Measurements from ENCODE around the gene ROBO1.
"Not testable (repeated sequence)": the region's sequence is repeated elsewhere in the genome, so short reads cannot be mapped to it uniquely, and the experiment has no call there.

ROBO1 gene

GRCh38 chr3:79204351-79204750 lies 563.4 kb downstream of the ROBO1 start:
- no peaks in the 10 kb centered on the region for H3K9me3 ChIP-seq (ENCODE audit: control insufficient read depth, insufficient read depth, low read length)
- no peak overlapping the region for H3K9ac ChIP-seq (ENCODE audit: low read depth, low read length)
- H3K27me3 ChIP-seq (ENCODE audit: control insufficient read depth, insufficient read depth, low read length): no peaks in the 10 kb centered on the region
- no peak overlapping the region for H3K4me3 ChIP-seq (ENCODE audit: low read depth, low read length)
- H3K36me3 ChIP-seq (ENCODE audit: control insufficient read depth, insufficient read depth, low read length): no peaks in the 10 kb centered on the region
- no peak overlapping the region for H3K27ac ChIP-seq (ENCODE audit: low read depth, low read length)
- H3K4me1 ChIP-seq (ENCODE audit: control insufficient read depth, insufficient read depth, low read length): peaks cover 41% of the 10 kb centered on the region

DNA sequence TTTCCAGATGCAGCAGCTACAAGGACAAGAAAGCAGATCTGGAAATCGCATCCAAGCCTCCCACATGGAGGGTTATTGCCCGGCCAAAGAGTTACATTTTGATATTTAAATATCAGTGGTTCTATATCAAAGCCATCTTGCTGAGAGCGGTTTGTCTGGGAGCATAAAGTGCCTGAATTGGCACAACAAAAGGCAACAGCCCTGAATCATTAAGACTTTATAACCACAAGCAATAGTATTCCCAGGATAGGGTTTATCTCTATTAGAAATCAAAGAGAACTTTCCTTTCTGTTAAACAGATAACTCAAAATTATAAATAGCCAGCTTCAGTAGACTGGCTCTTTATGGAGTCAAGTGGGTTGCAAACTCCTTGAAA lies 564.7 kb downstream of the ROBO1 start:
- no peak overlapping the region for H3K9ac ChIP-seq (ENCODE audit: low read depth, low read length)
- H3K4me3 ChIP-seq (ENCODE audit: low read depth, low read length): peak overlapping the region; percentile 41
- no peaks in the 10 kb centered on the region for H3K9me3 ChIP-seq (ENCODE audit: control insufficient read depth, insufficient read depth, low read length)
- no peaks in the 10 kb centered on the region for H3K36me3 ChIP-seq (ENCODE audit: control insufficient read depth, insufficient read depth, low read length)
- H3K27ac ChIP-seq (ENCODE audit: low read depth, low read length): peak overlapping the region; percentile 75
- H3K4me1 ChIP-seq (ENCODE audit: control insufficient read depth, insufficient read depth, low read length): peaks cover 44% of the 10 kb centered on the region
- no peaks in the 10 kb centered on the region for H3K27me3 ChIP-seq (ENCODE audit: control insufficient read depth, insufficient read depth, low read length)

- H3K27ac ChIP-seq (ENCODE audit: low read depth, low read length): peak overlapping the region; percentile 52
- no peaks in the 10 kb centered on the region for H3K36me3 ChIP-seq (ENCODE audit: control insufficient read depth, insufficient read depth, low read length)
- no peaks in the 10 kb centered on the region for H3K9me3 ChIP-seq (ENCODE audit: control insufficient read depth, insufficient read depth, low read length)
- no peak overlapping the region for H3K9ac ChIP-seq (ENCODE audit: low read depth, low read length)
- H3K4me1 ChIP-seq (ENCODE audit: control insufficient read depth, insufficient read depth, low read length): peaks cover 44% of the 10 kb centered on the region
- H3K27me3 ChIP-seq (ENCODE audit: control insufficient read depth, insufficient read depth, low read length): no peaks in the 10 kb centered on the region
- peak overlapping the region; percentile 41 for H3K4me3 ChIP-seq (ENCODE audit: low read depth, low read length)
Measured at GRCh38 chr3:79202471-79203143, 565.2 kb downstream of the ROBO1 start.

DNA sequence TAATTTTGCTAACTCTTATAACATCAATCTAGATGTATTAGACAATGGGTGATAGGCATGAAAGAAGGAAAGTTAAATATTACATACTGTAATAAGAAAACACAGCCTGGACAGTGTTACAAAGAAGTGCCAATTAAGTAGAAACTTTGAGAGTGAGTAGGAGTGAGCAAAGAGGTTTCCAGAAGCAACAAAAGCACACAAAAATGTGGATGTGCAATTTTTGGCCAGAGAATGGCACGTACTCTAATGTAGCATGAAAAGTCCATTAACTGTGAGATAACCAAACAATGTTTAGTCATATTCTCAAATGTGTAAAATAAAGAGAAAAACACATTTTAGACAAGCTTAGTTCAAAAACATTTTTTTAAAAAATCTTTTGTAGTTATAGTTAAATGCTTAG lies 567.3 kb downstream of the ROBO1 start:
- Histone ChIP-seq H3K4me3 (ENCODE audit: low read depth, low read length) (no peak overlapping the region), H3K9me3 (ENCODE audit: control insufficient read depth, insufficient read depth, low read length) (peaks cover 3% of the 10 kb centered on the region; the same call in 1 of the 2 replicates), H3K27ac (ENCODE audit: low read depth, low read length) (no peak overlapping the region), H3K36me3 (ENCODE audit: control insufficient read depth, insufficient read depth, low read length) (no peaks in the 10 kb centered on the region), H3K27me3 (ENCODE audit: control insufficient read depth, insufficient read depth, low read length) (no peaks in the 10 kb centered on the region), H3K9ac (ENCODE audit: low read depth, low read length) (no peak overlapping the region), H3K4me1 (ENCODE audit: control insufficient read depth, insufficient read depth, low read length) (peaks cover 44% of the 10 kb centered on the region)

DNA sequence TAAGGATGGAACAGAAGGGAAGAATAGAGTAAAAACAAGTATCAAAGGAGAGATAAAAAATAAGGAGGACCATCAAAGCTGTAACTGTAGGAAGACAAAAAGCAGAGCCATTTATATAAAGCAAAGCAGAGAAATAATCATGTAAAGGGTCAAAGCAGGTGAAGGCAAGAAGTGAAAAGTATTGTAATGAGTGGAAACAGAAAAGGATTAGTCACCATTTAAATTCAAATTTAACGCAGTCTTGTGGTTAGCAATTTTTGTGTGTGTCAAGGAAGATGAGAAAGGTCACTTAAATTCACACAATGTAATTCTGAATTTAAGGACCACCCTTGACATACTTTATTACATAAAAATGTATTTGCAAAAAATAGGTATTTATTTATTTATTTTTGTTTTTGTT lies 567.8 kb downstream of the ROBO1 start:
- Histone ChIP-seq H3K4me1 (ENCODE audit: control insufficient read depth, insufficient read depth, low read length) (peaks cover 44% of the 10 kb centered on the region), H3K9me3 (ENCODE audit: control insufficient read depth, insufficient read depth, low read length) (peaks cover 3% of the 10 kb centered on the region; the same call in 1 of the 2 replicates), H3K4me3 (ENCODE audit: low read depth, low read length) (peak overlapping the region; percentile 12; the same call in 1 of the 2 replicates), H3K27ac (ENCODE audit: low read depth, low read length) (no peak overlapping the region), H3K9ac (ENCODE audit: low read depth, low read length) (no peak overlapping the region), H3K27me3 (ENCODE audit: control insufficient read depth, insufficient read depth, low read length) (no peaks in the 10 kb centered on the region), H3K36me3 (ENCODE audit: control insufficient read depth, insufficient read depth, low read length) (no peaks in the 10 kb centered on the region)

DNA sequence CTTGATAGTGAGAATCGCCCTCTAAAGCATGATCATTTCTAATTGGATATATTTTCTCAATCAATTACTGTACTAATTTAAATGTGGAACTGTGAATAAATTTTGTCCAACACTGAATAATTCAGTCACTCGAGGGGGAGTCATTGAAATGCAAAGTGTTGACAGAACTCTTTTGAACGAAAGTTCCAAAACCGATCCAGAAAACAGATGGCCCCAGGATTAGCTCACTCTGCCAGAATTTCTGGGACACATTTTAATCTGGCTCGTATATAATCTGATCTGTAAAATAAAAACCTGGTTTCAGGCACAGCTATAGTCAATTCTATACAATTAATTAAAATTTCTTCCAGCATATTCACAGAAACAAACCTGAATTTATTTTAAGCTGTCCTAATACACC lies 580.4 kb downstream of the ROBO1 start:
- Histone ChIP-seq H3K4me3 (ENCODE audit: low read depth, low read length) (no peak overlapping the region), H3K9me3 (ENCODE audit: control insufficient read depth, insufficient read depth, low read length) (no peaks in the 10 kb centered on the region), H3K27ac (ENCODE audit: low read depth, low read length) (no peak overlapping the region), H3K9ac (ENCODE audit: low read depth, low read length) (no peak overlapping the region), H3K36me3 (ENCODE audit: control insufficient read depth, insufficient read depth, low read length) (no peaks in the 10 kb centered on the region), H3K4me1 (ENCODE audit: control insufficient read depth, insufficient read depth, low read length) (no peaks in the 10 kb centered on the region), H3K27me3 (ENCODE audit: control insufficient read depth, insufficient read depth, low read length) (no peaks in the 10 kb centered on the region)

DNA sequence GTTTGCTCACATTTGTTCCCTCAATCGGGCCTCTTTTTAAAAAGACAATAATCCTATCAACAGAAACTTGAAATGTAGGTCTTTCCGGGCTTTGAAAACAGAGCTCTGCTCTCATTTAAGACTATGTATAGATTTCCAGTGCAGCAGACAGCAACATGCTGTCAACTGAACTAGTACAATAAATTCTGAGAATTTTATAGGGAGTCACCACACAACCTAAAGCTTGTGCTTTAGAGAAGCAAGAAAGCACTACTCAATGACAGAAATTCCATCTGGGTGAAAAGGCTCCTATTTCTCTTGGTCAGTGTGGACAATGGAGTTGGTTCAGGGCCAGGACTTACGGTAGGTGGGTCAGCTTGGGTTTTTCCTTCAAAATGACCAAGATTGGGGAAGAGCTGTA lies 583.5 kb downstream of the ROBO1 start:
- H3K9ac ChIP-seq (ENCODE audit: low read depth, low read length): no peak overlapping the region
- H3K4me1 ChIP-seq (ENCODE audit: control insufficient read depth, insufficient read depth, low read length): peaks cover 4% of the 10 kb centered on the region
- no peaks in the 10 kb centered on the region for H3K27me3 ChIP-seq (ENCODE audit: control insufficient read depth, insufficient read depth, low read length)
- H3K27ac ChIP-seq (ENCODE audit: low read depth, low read length): no peak overlapping the region
- no peak overlapping the region for H3K4me3 ChIP-seq (ENCODE audit: low read depth, low read length)
- no peaks in the 10 kb centered on the region for H3K36me3 ChIP-seq (ENCODE audit: control insufficient read depth, insufficient read depth, low read length)
- H3K9me3 ChIP-seq (ENCODE audit: control insufficient read depth, insufficient read depth, low read length): no peaks in the 10 kb centered on the region

GRCh38 chr3:79183496-79183895 lies 584.3 kb downstream of the ROBO1 start:
- Histone ChIP-seq H3K9me3 (ENCODE audit: control insufficient read depth, insufficient read depth, low read length) (no peaks in the 10 kb centered on the region), H3K4me1 (ENCODE audit: control insufficient read depth, insufficient read depth, low read length) (peaks cover 11% of the 10 kb centered on the region), H3K27me3 (ENCODE audit: control insufficient read depth, insufficient read depth, low read length) (no peaks in the 10 kb centered on the region), H3K27ac (ENCODE audit: low read depth, low read length) (no peak overlapping the region), H3K4me3 (ENCODE audit: low read depth, low read length) (no peak overlapping the region), H3K36me3 (ENCODE audit: control insufficient read depth, insufficient read depth, low read length) (no peaks in the 10 kb centered on the region), H3K9ac (ENCODE audit: low read depth, low read length) (no peak overlapping the region)

DNA sequence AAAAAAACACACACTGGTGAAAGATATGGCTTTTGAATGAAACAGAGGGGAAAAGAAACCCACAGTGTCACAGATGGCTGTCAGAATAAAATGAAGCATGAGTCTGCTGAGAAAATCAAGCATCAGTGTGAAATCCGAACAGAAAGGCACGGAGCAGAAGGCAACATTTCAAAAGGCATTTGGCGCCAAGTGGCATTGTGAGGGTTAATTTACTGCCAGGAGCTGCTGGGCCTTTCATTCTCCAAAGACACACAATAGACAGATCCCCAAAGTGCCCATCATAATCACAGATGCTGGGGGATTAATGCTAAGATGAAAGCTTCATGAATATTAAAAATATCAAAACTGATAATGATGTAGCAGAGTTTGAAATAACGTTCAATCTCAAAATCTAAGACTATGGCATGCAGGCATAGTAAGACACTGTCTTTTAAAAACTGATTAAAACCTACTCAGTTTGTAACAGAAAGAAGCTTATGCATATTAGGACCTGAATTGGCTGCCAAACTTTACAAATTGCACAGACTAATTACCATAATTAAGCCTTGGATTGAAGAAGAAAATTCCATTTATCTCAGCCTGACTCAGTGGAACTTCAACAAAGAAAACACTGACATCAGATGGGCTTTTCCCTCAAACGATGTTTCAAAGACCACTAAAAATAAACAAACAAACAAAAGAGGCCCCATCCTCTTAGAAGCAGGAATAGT lies 589.2 kb downstream of the ROBO1 start:
- no peaks in the 10 kb centered on the region for H3K36me3 ChIP-seq (ENCODE audit: control insufficient read depth, insufficient read depth, low read length)
- H3K9me3 ChIP-seq (ENCODE audit: control insufficient read depth, insufficient read depth, low read length): no peaks in the 10 kb centered on the region

GRCh38 chr3:79175870-79176269 lies 591.9 kb downstream of the ROBO1 start:
- Histone ChIP-seq H3K4me1 (ENCODE audit: control insufficient read depth, insufficient read depth, low read length) (peaks cover 18% of the 10 kb centered on the region), H3K9me3 (ENCODE audit: control insufficient read depth, insufficient read depth, low read length) (no peaks in the 10 kb centered on the region), H3K27ac (ENCODE audit: low read depth, low read length) (no peak overlapping the region), H3K4me3 (ENCODE audit: low read depth, low read length) (no peak overlapping the region), H3K27me3 (ENCODE audit: control insufficient read depth, insufficient read depth, low read length) (no peaks in the 10 kb centered on the region), H3K36me3 (ENCODE audit: control insufficient read depth, insufficient read depth, low read length) (no peaks in the 10 kb centered on the region), H3K9ac (ENCODE audit: low read depth, low read length) (no peak overlapping the region)

More for the DNA sequence above, 589.2 kb downstream of the ROBO1 start:
- Histone ChIP-seq H3K9ac (ENCODE audit: low read depth, low read length) (no peak overlapping the region), H3K27ac (ENCODE audit: low read depth, low read length) (no peak overlapping the region), H3K4me3 (ENCODE audit: low read depth, low read length) (no peak overlapping the region), H3K4me1 (ENCODE audit: control insufficient read depth, insufficient read depth, low read length) (peaks cover 18% of the 10 kb centered on the region), H3K27me3 (ENCODE audit: control insufficient read depth, insufficient read depth, low read length) (no peaks in the 10 kb centered on the region)

DNA sequence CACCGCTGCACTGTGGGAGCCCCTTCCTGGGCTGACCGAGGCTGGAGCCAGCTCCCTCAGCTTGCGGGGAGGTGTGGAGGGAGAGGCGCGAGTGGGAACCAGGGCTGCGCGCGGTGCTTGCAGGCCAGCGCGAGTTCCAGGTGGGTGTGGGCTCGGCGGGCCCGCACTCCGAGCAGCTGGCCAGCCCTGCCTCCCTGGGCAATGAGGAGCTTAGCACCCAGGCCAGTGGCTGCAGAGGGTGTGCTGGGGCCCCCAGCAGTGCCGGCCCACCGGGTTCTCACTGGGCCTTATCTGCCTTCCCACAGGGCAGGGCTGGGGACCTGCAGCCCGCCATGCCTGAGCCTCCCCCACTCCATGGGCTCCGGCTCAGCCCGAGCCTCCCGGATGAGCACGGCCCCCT lies 594.5 kb downstream of the ROBO1 start:
- not testable (repeated sequence) for H3K4me3 ChIP-seq (ENCODE audit: low read depth, low read length); H3K9me3 ChIP-seq (ENCODE audit: control insufficient read depth, insufficient read depth, low read length); H3K27me3 ChIP-seq (ENCODE audit: control insufficient read depth, insufficient read depth, low read length); H3K36me3 ChIP-seq (ENCODE audit: control insufficient read depth, insufficient read depth, low read length); H3K9ac ChIP-seq (ENCODE audit: low read depth, low read length); H3K27ac ChIP-seq (ENCODE audit: low read depth, low read length)
- peaks cover 16% of the 10 kb centered on the region for H3K4me1 ChIP-seq (ENCODE audit: control insufficient read depth, insufficient read depth, low read length)
